ENCODE results near the gene DNPEP.

The DNPEP gene

GRCh38 chr2:219414857-219415256 lies 27.1 kb upstream of the DNPEP start:
- H3K36me3 ChIP-seq (ENCODE audit: control insufficient read depth in 2 of 2, insufficient read depth in 1 of 2, low read length in 2 of 2): no peaks in the 10 kb centered on the region
- no peaks in the 10 kb centered on the region for H3K9me3 ChIP-seq (ENCODE audit: control insufficient read depth, insufficient read depth, low read depth, low read length)
- POLR2A ChIA-PET: no interaction called here
- no peaks in the 10 kb centered on the region for H3K4me1 ChIP-seq (ENCODE audit: control insufficient read depth, insufficient read depth, low read length)
- H3K4me3 ChIP-seq (ENCODE audit: low read depth, low read length): no peak overlapping the region
- CTCF ChIA-PET: interaction anchor here (0.6 to 2.1 kb wide), 2 partner anchors 12 to 269 kb away, joined by 3 to 8 read pairs; no protein-coding TSS in a partner anchor
- TF ChIP-seq RBAK (tag by site-specific recombination; IDR thresholded peaks at IDR 0.05): no peak
- TF ChIP-seq, protein P1, sequence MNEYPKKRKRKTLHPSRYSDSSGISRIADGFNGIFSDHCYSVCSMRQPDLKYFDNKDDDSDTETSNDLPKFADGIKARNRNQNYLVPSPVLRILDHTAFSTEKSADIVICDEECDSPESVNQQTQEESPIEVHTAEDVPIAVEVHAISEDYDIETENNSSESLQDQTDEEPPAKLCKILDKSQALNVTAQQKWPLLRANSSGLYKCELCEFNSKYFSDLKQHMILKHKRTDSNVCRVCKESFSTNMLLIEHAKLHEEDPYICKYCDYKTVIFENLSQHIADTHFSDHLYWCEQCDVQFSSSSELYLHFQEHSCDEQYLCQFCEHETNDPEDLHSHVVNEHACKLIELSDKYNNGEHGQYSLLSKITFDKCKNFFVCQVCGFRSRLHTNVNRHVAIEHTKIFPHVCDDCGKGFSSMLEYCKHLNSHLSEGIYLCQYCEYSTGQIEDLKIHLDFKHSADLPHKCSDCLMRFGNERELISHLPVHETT (tag by site-specific recombination; IDR thresholded peaks at IDR 0.05): no peak
- TF ChIP-seq ZBTB21 (tag by site-specific recombination; IDR thresholded peaks at IDR 0.05): no peak
- no peak for TF ChIP-seq TSHZ1 (tag by site-specific recombination; IDR thresholded peaks at IDR 0.05; ENCODE audit: borderline replicate concordance)
- no peak for TF ChIP-seq GLI2 (tag by site-specific recombination; IDR thresholded peaks at IDR 0.05; ENCODE audit: borderline replicate concordance, low read depth)
- no peak for TF ChIP-seq ZNF354C (tag by site-specific recombination; IDR thresholded peaks at IDR 0.05; ENCODE audit: borderline replicate concordance, low read depth)
- no peak for TF ChIP-seq ZBTB26 (tag by site-specific recombination; optimal IDR thresholded peaks at IDR 0.05)
- TF ChIP-seq ZNF221 (tag by site-specific recombination; IDR thresholded peaks at IDR 0.05; ENCODE audit: borderline replicate concordance): no peak
- TF ChIP-seq ZNF623 (tag by site-specific recombination; IDR thresholded peaks at IDR 0.05): no peak
- no peak for TF ChIP-seq ZNF324 (tag by site-specific recombination; IDR thresholded peaks at IDR 0.05)
- TF ChIP-seq, protein P2, sequence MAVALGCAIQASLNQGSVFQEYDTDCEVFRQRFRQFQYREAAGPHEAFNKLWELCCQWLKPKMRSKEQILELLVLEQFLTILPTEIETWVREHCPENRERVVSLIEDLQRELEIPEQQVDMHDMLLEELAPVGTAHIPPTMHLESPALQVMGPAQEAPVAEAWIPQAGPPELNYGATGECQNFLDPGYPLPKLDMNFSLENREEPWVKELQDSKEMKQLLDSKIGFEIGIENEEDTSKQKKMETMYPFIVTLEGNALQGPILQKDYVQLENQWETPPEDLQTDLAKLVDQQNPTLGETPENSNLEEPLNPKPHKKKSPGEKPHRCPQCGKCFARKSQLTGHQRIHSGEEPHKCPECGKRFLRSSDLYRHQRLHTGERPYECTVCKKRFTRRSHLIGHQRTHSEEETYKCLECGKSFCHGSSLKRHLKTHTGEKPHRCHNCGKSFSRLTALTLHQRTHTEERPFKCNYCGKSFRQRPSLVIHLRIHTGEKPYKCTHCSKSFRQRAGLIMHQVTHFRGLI (tag by site-specific recombination; IDR thresholded peaks at IDR 0.05): no peak
- TF ChIP-seq ZSCAN16 (tag by site-specific recombination; IDR thresholded peaks at IDR 0.05): no peak
- no peak for TF ChIP-seq ZNF548 (tag by site-specific recombination; IDR thresholded peaks at IDR 0.05)
- TF ChIP-seq ZFP41 (tag by site-specific recombination; IDR thresholded peaks at IDR 0.05; ENCODE audit: borderline replicate concordance): no peak
- TF ChIP-seq, protein P3, sequence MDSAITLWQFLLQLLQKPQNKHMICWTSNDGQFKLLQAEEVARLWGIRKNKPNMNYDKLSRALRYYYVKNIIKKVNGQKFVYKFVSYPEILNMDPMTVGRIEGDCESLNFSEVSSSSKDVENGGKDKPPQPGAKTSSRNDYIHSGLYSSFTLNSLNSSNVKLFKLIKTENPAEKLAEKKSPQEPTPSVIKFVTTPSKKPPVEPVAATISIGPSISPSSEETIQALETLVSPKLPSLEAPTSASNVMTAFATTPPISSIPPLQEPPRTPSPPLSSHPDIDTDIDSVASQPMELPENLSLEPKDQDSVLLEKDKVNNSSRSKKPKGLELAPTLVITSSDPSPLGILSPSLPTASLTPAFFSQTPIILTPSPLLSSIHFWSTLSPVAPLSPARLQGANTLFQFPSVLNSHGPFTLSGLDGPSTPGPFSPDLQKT (IDR thresholded peaks at IDR 0.05; ENCODE audit: borderline replicate concordance, low read depth, low read length): no peak
- TF ChIP-seq, protein P4, sequence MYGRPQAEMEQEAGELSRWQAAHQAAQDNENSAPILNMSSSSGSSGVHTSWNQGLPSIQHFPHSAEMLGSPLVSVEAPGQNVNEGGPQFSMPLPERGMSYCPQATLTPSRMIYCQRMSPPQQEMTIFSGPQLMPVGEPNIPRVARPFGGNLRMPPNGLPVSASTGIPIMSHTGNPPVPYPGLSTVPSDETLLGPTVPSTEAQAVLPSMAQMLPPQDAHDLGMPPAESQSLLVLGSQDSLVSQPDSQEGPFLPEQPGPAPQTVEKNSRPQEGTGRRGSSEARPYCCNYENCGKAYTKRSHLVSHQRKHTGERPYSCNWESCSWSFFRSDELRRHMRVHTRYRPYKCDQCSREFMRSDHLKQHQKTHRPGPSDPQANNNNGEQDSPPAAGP (tag by site-specific recombination; IDR thresholded peaks at IDR 0.05): no peak
- TF ChIP-seq ZNF10 (tag by site-specific recombination; IDR thresholded peaks at IDR 0.05): no peak
- no peak overlapping the region for H3K27ac ChIP-seq (ENCODE audit: extremely low read depth, low read depth, low read length)
